HEK293 (cell line): ENCODE data around the gene LRFN2.

Source experiments
- CTCF ChIA-PET: fragments of 350-600 bp; formaldehyde crosslinking; extraction: SDS; loops from one replicate; lab custom pipeline; 2021; ENCODE audit warnings: antibody characterized with exemption; lab: Yijun Ruan, JAX
- POLR2A ChIA-PET: fragments of 300-600 bp; formaldehyde crosslinking; extraction: SDS; loops from one replicate; lab custom pipeline; 2020; ENCODE audit warnings: antibody characterized with exemption, inconsistent platforms; lab: Yijun Ruan, JAX
- H3K27ac ChIP-seq: fragments of 200-500 bp; sonication (Bioruptor generic); 2 replicates; pipeline ENCODE4 v1.5.1; 2014; ENCODE audit warnings: low read depth, low read length, control low read depth, inconsistent platforms; ENCODE audit errors: extremely low read depth
- H3K36me3 ChIP-seq, 2 experiments: fragments of 200-500 bp in 1 of 2; sonication (Bioruptor generic) in 1 of 2; 1 replicate in 1 of 2; 2 replicates in 1 of 2; pipeline ENCODE4 v1.5.1; 2014 to 2017; ENCODE audit warnings: inconsistent platforms in 2 of 2, low read length in 2 of 2; ENCODE audit not compliant: control insufficient read depth in 2 of 2, insufficient read depth in 1 of 2
- H3K4me1 ChIP-seq: fragments of 200-500 bp; sonication (Bioruptor generic); 2 replicates; pipeline ENCODE4 v1.5.1; 2014; ENCODE audit warnings: mild to moderate bottlenecking, low read length, inconsistent platforms; ENCODE audit not compliant: control insufficient read depth, insufficient read depth
- H3K4me3 ChIP-seq: 2 replicates; pipeline ENCODE4 v1.5.1; 2011; ENCODE audit warnings: low read depth, mild to moderate bottlenecking, control low read depth, low read length, moderate library complexity
- H3K9me3 ChIP-seq: fragments of 200-500 bp; sonication (Bioruptor generic); 2 replicates; pipeline ENCODE4 v1.5.1; 2014; ENCODE audit warnings: low read depth, low read length, inconsistent platforms; ENCODE audit not compliant: control insufficient read depth, insufficient read depth
- EGR2 ChIP-seq: fragments of 450-650 bp; formaldehyde crosslinking; IDR thresholded peaks from 2 replicates; pipeline ENCODE4 v1.5.1; 2016; ENCODE audit warnings: low read depth, missing biosample characterization, missing genetic modification characterization
- GLI4 ChIP-seq: fragments of 450-650 bp; formaldehyde crosslinking; IDR thresholded peaks from 2 replicates; pipeline ENCODE4 v1.5.1; 2016; ENCODE audit warnings: missing biosample characterization, missing genetic modification characterization
- REPIN1 ChIP-seq: fragments of 450-650 bp; formaldehyde crosslinking; IDR thresholded peaks from 2 replicates; pipeline ENCODE4 v1.5.1; 2017; ENCODE audit warnings: missing biosample characterization, missing genetic modification characterization, low read depth
- SP3 ChIP-seq: fragments of 450-650 bp; formaldehyde crosslinking; IDR thresholded peaks from 2 replicates; pipeline ENCODE4 v1.5.1; 2016; ENCODE audit warnings: missing biosample characterization, missing genetic modification characterization
- YY2 ChIP-seq: fragments of 450-650 bp; formaldehyde crosslinking; IDR thresholded peaks from 2 replicates; pipeline ENCODE4 v1.5.1; 2016; ENCODE audit warnings: missing biosample characterization, missing genetic modification characterization
- ZBTB26 ChIP-seq: fragments of 450-650 bp; formaldehyde crosslinking; optimal IDR thresholded peaks from 2 replicates; pipeline ENCODE3; 2016; ENCODE audit warnings: missing biosample characterization, mild to moderate bottlenecking, missing genetic modification characterization
- ZEB2 ChIP-seq: fragments of 450-650 bp; formaldehyde crosslinking; IDR thresholded peaks from 2 replicates; pipeline ENCODE4 v1.5.1; 2016; ENCODE audit warnings: missing biosample characterization, missing genetic modification characterization
- ZNF169 ChIP-seq: fragments of 450-650 bp; formaldehyde crosslinking; IDR thresholded peaks from 2 replicates; pipeline ENCODE4 v1.5.1; 2016; ENCODE audit warnings: missing biosample characterization, missing genetic modification characterization
- ZNF211 ChIP-seq: fragments of 450-650 bp; formaldehyde crosslinking; IDR thresholded peaks from 2 replicates; pipeline ENCODE4 v1.5.1; 2016; ENCODE audit warnings: low read depth, missing biosample characterization, missing genetic modification characterization
- ZNF221 ChIP-seq: fragments of 450-650 bp; formaldehyde crosslinking; IDR thresholded peaks from 2 replicates; pipeline ENCODE4 v1.5.1; 2017; ENCODE audit warnings: missing biosample characterization, missing genetic modification characterization, borderline replicate concordance
- ZNF311 ChIP-seq: fragments of 450-650 bp; formaldehyde crosslinking; IDR thresholded peaks from 2 replicates; pipeline ENCODE4 v1.5.1; 2017; ENCODE audit warnings: missing biosample characterization, missing genetic modification characterization, borderline replicate concordance
- ZNF362 ChIP-seq: fragments of 450-650 bp; formaldehyde crosslinking; IDR thresholded peaks from 2 replicates; pipeline ENCODE4 v1.5.1; 2016; ENCODE audit warnings: missing biosample characterization, missing genetic modification characterization
- ZNF404 ChIP-seq: fragments of 450-650 bp; formaldehyde crosslinking; IDR thresholded peaks from 2 replicates; pipeline ENCODE4 v1.5.1; 2017; ENCODE audit warnings: missing biosample characterization, missing genetic modification characterization
- ZNF449 ChIP-seq: fragments of 450-650 bp; formaldehyde crosslinking; IDR thresholded peaks from 2 replicates; pipeline ENCODE4 v1.5.1; 2017; ENCODE audit warnings: missing biosample characterization, mild to moderate bottlenecking, missing genetic modification characterization, moderate library complexity
- ZNF48 ChIP-seq: fragments of 450-650 bp; formaldehyde crosslinking; IDR thresholded peaks from 2 replicates; pipeline ENCODE4 v1.5.1; 2016; ENCODE audit warnings: missing biosample characterization, missing genetic modification characterization
- ZNF501 ChIP-seq: fragments of 450-650 bp; formaldehyde crosslinking; IDR thresholded peaks from 2 replicates; pipeline ENCODE4 v1.5.1; 2016; ENCODE audit warnings: missing biosample characterization, missing genetic modification characterization
- ZNF513 ChIP-seq: fragments of 450-650 bp; IDR thresholded peaks from 2 replicates; pipeline ENCODE4 v1.5.1; 2018; ENCODE audit warnings: missing biosample characterization, missing genetic modification characterization
- ZNF664 ChIP-seq: fragments of 450-650 bp; formaldehyde crosslinking; IDR thresholded peaks from 2 replicates; pipeline ENCODE4 v1.5.1; 2016; ENCODE audit warnings: missing biosample characterization, missing genetic modification characterization
- ZNF692 ChIP-seq: fragments of 450-650 bp; formaldehyde crosslinking; IDR thresholded peaks from 2 replicates; pipeline ENCODE4 v1.5.1; 2016; ENCODE audit warnings: missing biosample characterization, missing genetic modification characterization
- ZNF768 ChIP-seq: fragments of 450-650 bp; formaldehyde crosslinking; IDR thresholded peaks from 2 replicates; pipeline ENCODE4 v1.5.1; 2018; ENCODE audit warnings: missing biosample characterization, mild to moderate bottlenecking, missing genetic modification characterization

The LRFN2 gene

GRCh38 chr6:40349123-40349900 is 237.9 kb downstream of the LRFN2 start:
- Histone ChIP-seq H3K27ac (no peak overlapping the region), H3K9me3 (no peaks in the 10 kb centered on the region), H3K4me3 (no peak overlapping the region), H3K4me1 (no peaks in the 10 kb centered on the region), H3K36me3 (no peaks in the 10 kb centered on the region)
- TF ChIP-seq EGR2 (tag by site-specific recombination) (no peak), SP3 (tag by site-specific recombination) (no peak), ZNF211 (tag by site-specific recombination) (no peak), ZNF48 (no peak), ZNF404 (tag by site-specific recombination) (no peak), REPIN1 (no peak), ZBTB26 (tag by site-specific recombination) (no peak), ZNF664 (tag by site-specific recombination) (no peak), ZNF311 (tag by site-specific recombination) (no peak), YY2 (tag by site-specific recombination) (no peak), ZNF513 (tag by site-specific recombination) (no peak), ZNF692 (tag by site-specific recombination) (no peak), ZNF449 (no peak), ZNF221 (no peak), ZNF768 (no peak), ZEB2 (tag by site-specific recombination) (no peak), ZNF501 (tag by site-specific recombination) (no peak), ZNF169 (no peak), ZNF362 (tag by site-specific recombination) (no peak), GLI4 (tag by site-specific recombination) (no peak)
- POLR2A ChIA-PET, result interaction anchor here (1.6 kb wide), 1 partner anchor 10 kb away, joined by 4 read pairs; no protein-coding TSS in a partner anchor
- CTCF ChIA-PET, result no interaction called here
